Measurements from ENCODE around the gene PRSS35.
"Not testable (repeated sequence)": the region's sequence is repeated elsewhere in the genome, so short reads cannot be mapped to it uniquely, and the experiment has no call there.

PRSS35 gene

DNA sequence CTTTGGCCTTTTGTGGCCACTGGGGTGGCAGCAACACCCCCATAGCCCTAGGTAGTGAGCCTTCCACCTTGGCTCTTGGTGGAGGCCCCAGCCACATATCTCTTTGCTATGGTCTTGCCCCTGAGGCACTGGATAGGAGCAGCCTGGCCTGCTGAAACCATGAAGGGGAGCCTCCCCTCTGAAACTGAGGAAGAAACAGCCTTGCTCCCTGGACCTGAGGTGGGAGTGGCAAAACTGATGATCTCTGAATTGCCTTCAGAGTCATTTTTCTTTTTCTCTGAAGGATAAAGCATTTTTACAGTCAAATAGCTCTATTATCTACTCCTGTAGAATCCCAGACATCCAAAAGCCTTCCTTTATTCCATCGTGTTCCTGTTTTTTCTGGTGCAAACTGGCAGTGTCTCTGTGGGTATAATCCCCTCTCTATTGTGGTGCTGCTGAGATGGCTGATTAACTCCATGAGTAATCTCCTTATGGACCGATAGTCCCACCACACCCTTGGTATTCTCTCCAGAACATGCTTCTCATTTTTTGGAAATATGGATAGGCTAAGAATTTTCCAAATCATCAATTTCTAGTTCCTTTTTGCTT, 22.0 kb upstream of the PRSS35 start:
- Mint-ChIP-seq H3K9me3 (no peaks in the 10 kb centered on the region), H3K4me1 (ENCODE audit: low read depth) (no peaks in the 10 kb centered on the region), H3K27me3 (peaks cover 8% of the 10 kb centered on the region), H3K4me3 (no peak overlapping the region), H3K36me3 (ENCODE audit: low read depth) (no peaks in the 10 kb centered on the region), H3K27ac (no peak overlapping the region)
- DNase-seq, result no peak

GRCh38 chr6:83505356-83505755, 7.0 kb upstream of the PRSS35 start:
- H3K27me3 Mint-ChIP-seq, result peaks cover 4% of the 10 kb centered on the region
- H3K4me3 Mint-ChIP-seq, result no peak overlapping the region
- DNase-seq, result no peak
- no peaks in the 10 kb centered on the region for H3K36me3 Mint-ChIP-seq (ENCODE audit: low read depth)
- H3K27ac Mint-ChIP-seq, result no peak overlapping the region
- H3K9me3 Mint-ChIP-seq, result peaks cover 6% of the 10 kb centered on the region
- H3K4me1 Mint-ChIP-seq (ENCODE audit: low read depth), result no peaks in the 10 kb centered on the region

- no peak for DNase-seq
- Mint-ChIP-seq H3K4me1 (ENCODE audit: low read depth) (peaks cover 9% of the 10 kb centered on the region), H3K4me3 (no peak overlapping the region), H3K27ac (no peak overlapping the region), H3K9me3 (no peaks in the 10 kb centered on the region), H3K36me3 (ENCODE audit: low read depth) (no peaks in the 10 kb centered on the region), H3K27me3 (peaks cover 40% of the 10 kb centered on the region)
Observed at GRCh38 chr6:83509441-83509840, 2.9 kb upstream of the PRSS35 start.

- Mint-ChIP-seq H3K36me3 (ENCODE audit: low read depth) (no peaks in the 10 kb centered on the region), H3K9me3 (no peaks in the 10 kb centered on the region), H3K27ac (no peak overlapping the region), H3K4me1 (ENCODE audit: low read depth) (peaks cover 9% of the 10 kb centered on the region), H3K4me3 (no peak overlapping the region), H3K27me3 (peaks cover 44% of the 10 kb centered on the region)
- DNase-seq, result no peak
Observed at GRCh38 chr6:83510791-83511190, 1.5 kb upstream of the PRSS35 start.

- DNase-seq, result no peak
- Mint-ChIP-seq H3K4me1 (ENCODE audit: low read depth) (peaks cover 9% of the 10 kb centered on the region), H3K36me3 (ENCODE audit: low read depth) (no peaks in the 10 kb centered on the region), H3K27ac (no peak overlapping the region), H3K9me3 (no peaks in the 10 kb centered on the region), H3K27me3 (peaks cover 46% of the 10 kb centered on the region), H3K4me3 (no peak overlapping the region)
Observed at GRCh38 chr6:83511266-83511665, 1.1 kb upstream of the PRSS35 start.

DNA sequence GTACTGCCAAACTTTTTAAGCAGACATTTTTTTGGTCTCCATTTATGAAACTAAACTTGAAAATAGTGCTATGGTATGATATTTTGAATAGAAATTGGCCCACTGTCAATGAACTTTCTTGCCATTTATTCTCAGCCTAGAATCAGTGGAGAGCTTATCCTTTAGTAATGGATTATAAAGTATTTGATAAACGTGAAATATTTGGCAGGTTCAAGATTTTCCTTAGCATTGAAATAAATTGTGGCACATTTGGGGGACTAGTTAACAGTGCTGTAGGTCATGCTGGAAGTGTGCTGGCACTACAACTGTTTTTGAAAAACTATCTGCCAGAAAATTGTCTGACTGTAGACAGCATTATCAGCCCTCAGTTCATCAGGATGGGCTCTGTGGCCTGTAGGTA, 2.1 kb downstream of the PRSS35 start:
- DNase-seq, result no peak
- Mint-ChIP-seq H3K9me3 (no peaks in the 10 kb centered on the region), H3K27ac (no peak overlapping the region), H3K27me3 (peaks cover 51% of the 10 kb centered on the region), H3K4me1 (ENCODE audit: low read depth) (peaks cover 9% of the 10 kb centered on the region), H3K4me3 (no peak overlapping the region), H3K36me3 (ENCODE audit: low read depth) (no peaks in the 10 kb centered on the region)

- DNase-seq, result no peak
- H3K27ac Mint-ChIP-seq, result no peak overlapping the region
- H3K4me1 Mint-ChIP-seq (ENCODE audit: low read depth), result peaks cover 9% of the 10 kb centered on the region
- no peak overlapping the region for H3K4me3 Mint-ChIP-seq
- no peaks in the 10 kb centered on the region for H3K36me3 Mint-ChIP-seq (ENCODE audit: low read depth)
- H3K27me3 Mint-ChIP-seq, result peaks cover 53% of the 10 kb centered on the region
- H3K9me3 Mint-ChIP-seq, result no peaks in the 10 kb centered on the region
Observed at GRCh38 chr6:83514866-83515466, 2.6 kb downstream of the PRSS35 start.

- Mint-ChIP-seq H3K27ac (no peak overlapping the region), H3K27me3 (peaks cover 36% of the 10 kb centered on the region), H3K4me1 (ENCODE audit: low read depth) (peaks cover 2% of the 10 kb centered on the region), H3K36me3 (ENCODE audit: low read depth) (no peaks in the 10 kb centered on the region), H3K4me3 (no peak overlapping the region), H3K9me3 (no peaks in the 10 kb centered on the region)
- no peak for DNase-seq
Observed at GRCh38 chr6:83517500-83517899, 5.2 kb downstream of the PRSS35 start.

- DNase-seq, result no peak
- H3K4me3 Mint-ChIP-seq, result no peak overlapping the region
Observed at GRCh38 chr6:83518816-83519480, 6.6 kb downstream of the PRSS35 start.

DNA sequence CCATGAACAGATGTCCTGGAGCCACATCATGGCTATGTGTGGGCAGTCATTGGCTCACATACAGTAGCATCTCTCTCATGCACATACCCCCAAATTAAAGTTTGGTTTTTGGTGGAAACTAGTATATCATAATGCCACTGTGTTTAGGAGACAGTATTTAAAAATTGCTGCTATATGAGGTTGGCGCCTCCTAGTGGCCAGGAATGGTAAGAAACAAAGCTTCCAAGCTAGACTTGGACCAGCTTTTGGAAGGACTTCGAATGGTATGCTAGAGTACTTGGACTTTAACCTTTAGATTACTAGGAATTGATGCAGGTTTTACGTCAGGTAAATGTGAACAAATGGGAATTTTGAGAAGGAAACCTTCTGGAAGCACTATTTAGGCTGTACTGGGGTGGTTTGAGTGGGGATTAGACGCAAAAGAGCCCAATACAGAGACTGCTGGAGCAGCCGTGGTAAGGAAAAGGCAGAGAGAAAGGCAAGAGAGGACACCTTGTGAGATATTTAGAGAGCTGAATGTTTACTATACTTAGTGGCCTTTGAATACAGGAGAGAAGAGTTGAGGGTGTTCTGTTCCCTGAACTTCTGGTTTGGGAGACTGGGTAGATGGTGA, 23.8 kb downstream of the PRSS35 start:
- DNase-seq, result no peak

More at GRCh38 chr6:83518816-83519480, 6.6 kb downstream of the PRSS35 start:
- no peaks in the 10 kb centered on the region for H3K9me3 Mint-ChIP-seq
- H3K27ac Mint-ChIP-seq, result no peak overlapping the region
- no peaks in the 10 kb centered on the region for H3K36me3 Mint-ChIP-seq (ENCODE audit: low read depth)
- no peaks in the 10 kb centered on the region for H3K4me1 Mint-ChIP-seq (ENCODE audit: low read depth)
- peaks cover 32% of the 10 kb centered on the region for H3K27me3 Mint-ChIP-seq

DNA sequence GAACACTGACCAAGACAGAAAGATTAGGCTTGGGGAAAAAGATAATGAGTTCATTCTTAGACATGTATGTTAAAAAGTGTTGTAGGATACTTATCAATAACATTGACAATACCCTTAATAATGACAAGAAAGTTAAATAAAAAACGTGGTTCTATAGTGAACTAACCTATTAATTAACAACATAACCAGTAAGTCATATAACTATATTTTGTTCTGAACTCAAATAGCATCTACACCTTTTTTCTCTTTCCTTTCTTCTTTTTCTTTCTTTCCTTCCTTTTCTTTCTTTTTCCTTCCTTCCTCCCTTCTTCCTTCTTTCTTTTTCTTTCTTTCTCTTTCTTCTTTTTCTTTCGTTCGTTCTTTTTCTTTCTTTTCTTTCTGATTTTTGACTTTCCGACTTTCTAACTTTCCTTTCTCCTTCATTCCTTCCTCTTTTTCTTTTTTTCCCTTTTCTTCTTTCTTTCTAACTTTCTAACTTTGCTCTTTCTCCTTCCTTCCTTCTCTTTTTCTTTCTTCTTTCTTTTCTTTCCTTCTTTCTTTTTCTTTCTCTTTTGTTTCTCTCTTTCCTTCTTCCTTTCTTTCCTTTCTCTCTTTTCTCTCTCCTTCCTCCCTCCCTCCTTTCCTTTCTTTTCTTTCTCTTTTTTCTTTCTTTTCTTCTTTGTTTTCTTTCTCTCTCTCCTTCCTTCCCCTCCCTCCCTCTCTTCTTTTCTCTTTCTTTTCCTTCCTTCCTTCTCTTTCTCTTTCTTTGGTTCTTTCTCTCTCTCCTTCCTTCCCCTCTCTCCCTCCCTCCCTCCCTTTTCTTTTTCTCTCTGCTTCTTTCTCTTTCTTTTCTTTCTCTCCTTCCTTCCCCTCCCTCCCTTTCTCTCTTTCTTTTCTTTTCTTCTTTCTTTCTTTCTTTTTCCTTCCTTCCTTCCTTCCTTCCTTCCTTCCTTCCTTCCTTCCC, 24.6 kb downstream of the PRSS35 start:
- Mint-ChIP-seq H3K27me3 (peaks cover 10% of the 10 kb centered on the region), H3K4me3 (no peak overlapping the region), H3K9me3 (no peaks in the 10 kb centered on the region), H3K27ac (no peak overlapping the region), H3K36me3 (ENCODE audit: low read depth) (no peaks in the 10 kb centered on the region), H3K4me1 (ENCODE audit: low read depth) (no peaks in the 10 kb centered on the region)
- DNase-seq, result no peak

More for the DNA sequence above, 23.8 kb downstream of the PRSS35 start:
- peaks cover 9% of the 10 kb centered on the region for H3K27me3 Mint-ChIP-seq
- no peaks in the 10 kb centered on the region for H3K9me3 Mint-ChIP-seq
- no peak overlapping the region for H3K4me3 Mint-ChIP-seq
- H3K4me1 Mint-ChIP-seq (ENCODE audit: low read depth), result no peaks in the 10 kb centered on the region
- H3K27ac Mint-ChIP-seq, result no peak overlapping the region
- H3K36me3 Mint-ChIP-seq (ENCODE audit: low read depth), result no peaks in the 10 kb centered on the region

DNA sequence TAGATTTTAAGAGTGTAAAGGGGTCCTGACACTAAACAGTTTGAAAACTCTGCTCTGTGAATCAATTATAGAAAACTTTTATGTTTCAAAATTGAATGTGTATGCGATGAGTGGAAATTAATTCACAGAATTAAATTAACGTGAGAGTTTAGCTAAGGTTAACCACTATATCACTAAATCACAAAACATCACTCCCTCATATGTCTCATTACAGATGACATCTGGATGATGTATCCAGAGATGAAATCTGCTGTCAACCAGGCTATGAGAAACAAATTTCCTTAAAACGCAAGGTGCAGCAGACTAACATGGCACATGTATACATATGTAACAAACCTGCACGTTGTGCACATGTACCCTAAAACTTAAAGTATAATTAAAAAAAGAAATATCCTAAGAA, 27.3 kb downstream of the PRSS35 start:
- no peak overlapping the region for H3K4me3 Mint-ChIP-seq
- no peaks in the 10 kb centered on the region for H3K36me3 Mint-ChIP-seq (ENCODE audit: low read depth)
- H3K9me3 Mint-ChIP-seq, result no peaks in the 10 kb centered on the region
- no peaks in the 10 kb centered on the region for H3K4me1 Mint-ChIP-seq (ENCODE audit: low read depth)
- no peak for DNase-seq
- H3K27me3 Mint-ChIP-seq, result peaks cover 16% of the 10 kb centered on the region
- no peak overlapping the region for H3K27ac Mint-ChIP-seq

- H3K9me3 Mint-ChIP-seq, result peaks cover 9% of the 10 kb centered on the region
- H3K4me1 Mint-ChIP-seq (ENCODE audit: low read depth), result no peaks in the 10 kb centered on the region
- no peak for DNase-seq
- no peaks in the 10 kb centered on the region for H3K36me3 Mint-ChIP-seq (ENCODE audit: low read depth)
- H3K27me3 Mint-ChIP-seq, result peaks cover 34% of the 10 kb centered on the region
- H3K4me3 Mint-ChIP-seq, result no peak overlapping the region
- no peak overlapping the region for H3K27ac Mint-ChIP-seq
Observed at GRCh38 chr6:83546636-83547035, 34.3 kb downstream of the PRSS35 start.

DNA sequence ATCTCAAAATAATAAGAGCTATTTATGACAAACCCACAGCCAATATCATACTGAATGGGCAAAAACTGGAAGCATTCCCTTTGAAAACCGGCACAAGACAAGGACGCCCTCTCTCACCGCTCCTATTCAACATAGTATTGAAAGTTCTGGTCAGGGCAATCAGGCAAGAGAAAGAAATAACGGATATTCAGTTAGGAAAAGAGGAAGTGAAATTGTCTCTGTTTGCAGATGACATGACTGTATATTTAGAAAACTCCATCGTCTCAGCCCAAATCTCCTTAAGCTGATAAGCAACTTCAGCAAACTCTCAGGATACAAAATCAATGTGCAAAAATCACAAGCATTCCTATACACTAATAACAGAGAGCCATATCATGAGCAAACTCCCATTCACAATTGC, 38.1 kb downstream of the PRSS35 start:
- DNase-seq; H3K27ac Mint-ChIP-seq; H3K4me3 Mint-ChIP-seq; H3K4me1 Mint-ChIP-seq (ENCODE audit: low read depth); H3K36me3 Mint-ChIP-seq (ENCODE audit: low read depth); H3K9me3 Mint-ChIP-seq: not testable (repeated sequence)
- H3K27me3 Mint-ChIP-seq, result peaks cover 21% of the 10 kb centered on the region
